DND-41 (cell line): Measurements from ENCODE around the gene LSS.

Experiments used
- ATAC-seq: fragments of 200-7000 bp; cut with Tn5 transposase; 3 replicates; pipeline ENCODE4 v1.9.1; 2021; ENCODE audit warnings: low read depth; ENCODE audit not compliant: insufficient read depth
- DNase-seq: peaks from one replicate; pipeline ENCODE4 v3.0.0-alpha.2; 2020
- H2AFZ ChIP-seq: 2 replicates; pipeline ENCODE4 v1.6.0; 2012; ENCODE audit warnings: low read depth, low read length
- H3K27ac ChIP-seq: 2 replicates; pipeline ENCODE4 v1.5.1; 2012; ENCODE audit warnings: low read length, inconsistent platforms
- H3K27me3 ChIP-seq: fragments of 200-600 bp; sonication (generic); 2 replicates; pipeline ENCODE4 v1.6.0; 2012; ENCODE audit warnings: low read length, mild to moderate bottlenecking, inconsistent platforms; ENCODE audit not compliant: insufficient read depth, poor library complexity
- H3K36me3 ChIP-seq: 2 replicates; pipeline ENCODE4 v1.5.1; 2012; ENCODE audit warnings: low read length, inconsistent platforms; ENCODE audit not compliant: insufficient read depth
- H3K4me1 ChIP-seq: 2 replicates; pipeline ENCODE4 v1.5.1; 2012; ENCODE audit warnings: mild to moderate bottlenecking, low read length; ENCODE audit not compliant: insufficient read depth
- H3K4me2 ChIP-seq: 2 replicates; pipeline ENCODE4 v1.6.0; 2012; ENCODE audit warnings: mild to moderate bottlenecking, moderate library complexity, low read length, inconsistent platforms; ENCODE audit not compliant: insufficient read depth
- H3K4me3 ChIP-seq, 2 experiments: fragments of 200-600 bp in 1 of 2; shearing (Covaris generic) in 1 of 2; 2 replicates each; pipeline ENCODE4 v1.5.1; 2012 to 2016; ENCODE audit warnings: inconsistent platforms in 2 of 2, low read length in 2 of 2, mild to moderate bottlenecking in 2 of 2, low read depth in 1 of 2, moderate library complexity in 1 of 2
- H3K79me2 ChIP-seq: 2 replicates; pipeline ENCODE4 v1.6.0; 2012; ENCODE audit warnings: low read length, inconsistent platforms; ENCODE audit not compliant: insufficient read depth
- H3K9ac ChIP-seq: 2 replicates; pipeline ENCODE4 v1.6.0; 2012; ENCODE audit warnings: low read depth, mild to moderate bottlenecking, inconsistent platforms, low read length, moderate library complexity
- H3K9me3 ChIP-seq: 2 replicates; pipeline ENCODE4 v1.5.1; 2012; ENCODE audit warnings: low read length, moderate library complexity, mild to moderate bottlenecking, inconsistent platforms; ENCODE audit not compliant: insufficient read depth, severe bottlenecking
- H4K20me1 ChIP-seq: 2 replicates; pipeline ENCODE4 v1.6.0; 2012; ENCODE audit warnings: low read length; ENCODE audit not compliant: insufficient read depth
- EZH2 ChIP-seq: IDR thresholded peaks from 3 replicates; pipeline ENCODE4 v1.6.1; 2012; ENCODE audit warnings: borderline replicate concordance, low read depth, mild to moderate bottlenecking, moderate library complexity, low read length, inconsistent platforms; ENCODE audit not compliant: severe bottlenecking
- TF ChIP-seq, protein P1 (sequence below): IDR thresholded peaks from 2 replicates; pipeline ENCODE4 v1.5.1; 2012; ENCODE audit warnings: borderline replicate concordance, low read length, moderate library complexity, mild to moderate bottlenecking; ENCODE audit not compliant: poor library complexity, severe bottlenecking; ENCODE audit errors: extremely low read depth

The LSS gene

DNA sequence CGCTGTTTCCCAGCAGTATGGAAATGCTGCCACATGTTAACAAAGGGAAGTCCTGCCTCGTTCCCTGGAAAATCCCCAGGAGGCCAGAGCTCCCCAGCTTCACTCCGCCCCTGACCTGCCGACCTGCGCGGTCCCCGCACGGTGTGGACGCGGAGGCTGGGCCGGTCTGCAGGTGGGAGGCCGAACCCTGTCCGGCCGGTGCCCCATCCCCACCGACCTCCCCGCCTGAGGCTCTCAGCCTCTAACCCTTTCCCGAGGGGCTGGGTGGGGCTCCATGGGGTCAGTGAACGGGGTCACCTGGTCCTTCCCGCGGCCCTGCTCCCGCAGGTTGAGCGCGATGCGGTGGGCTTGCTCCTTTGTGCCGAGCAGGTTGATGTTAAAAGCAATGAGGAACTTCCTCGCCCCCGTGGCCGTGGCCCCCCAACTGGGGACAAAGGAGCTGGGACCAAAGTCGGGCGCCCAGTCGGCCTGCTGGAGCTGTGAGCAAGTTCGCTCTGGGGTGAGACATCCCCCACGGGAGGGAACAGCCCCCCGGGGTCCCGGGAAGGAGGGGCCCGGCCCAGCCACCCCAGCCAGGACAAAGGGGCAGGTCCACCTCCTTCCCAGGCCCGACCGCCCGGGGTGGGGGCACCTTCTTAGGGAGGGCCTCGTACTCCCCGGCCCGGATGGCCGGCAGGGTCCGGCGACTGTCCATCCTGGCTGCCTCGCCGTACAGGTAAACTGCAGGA is 77.1 kb downstream of the LSS start:
- Histone ChIP-seq H3K4me1 (no peaks in the 10 kb centered on the region), H3K4me3 (no peak overlapping the region), H3K79me2 (no peaks in the 10 kb centered on the region), H3K36me3 (no peaks in the 10 kb centered on the region), H3K4me2 (no peak overlapping the region), H3K9me3 (no peaks in the 10 kb centered on the region), H3K27ac (no peak overlapping the region), H4K20me1 (peaks cover 3% of the 10 kb centered on the region; the same call in 1 of the 2 replicates), H3K27me3 (no peaks in the 10 kb centered on the region), H2AFZ (no peak overlapping the region), H3K9ac (no peak overlapping the region)
- ATAC-seq (no peak), DNase-seq (no peak)
- no peak for TF ChIP-seq EZH2
- TF ChIP-seq, protein P1, sequence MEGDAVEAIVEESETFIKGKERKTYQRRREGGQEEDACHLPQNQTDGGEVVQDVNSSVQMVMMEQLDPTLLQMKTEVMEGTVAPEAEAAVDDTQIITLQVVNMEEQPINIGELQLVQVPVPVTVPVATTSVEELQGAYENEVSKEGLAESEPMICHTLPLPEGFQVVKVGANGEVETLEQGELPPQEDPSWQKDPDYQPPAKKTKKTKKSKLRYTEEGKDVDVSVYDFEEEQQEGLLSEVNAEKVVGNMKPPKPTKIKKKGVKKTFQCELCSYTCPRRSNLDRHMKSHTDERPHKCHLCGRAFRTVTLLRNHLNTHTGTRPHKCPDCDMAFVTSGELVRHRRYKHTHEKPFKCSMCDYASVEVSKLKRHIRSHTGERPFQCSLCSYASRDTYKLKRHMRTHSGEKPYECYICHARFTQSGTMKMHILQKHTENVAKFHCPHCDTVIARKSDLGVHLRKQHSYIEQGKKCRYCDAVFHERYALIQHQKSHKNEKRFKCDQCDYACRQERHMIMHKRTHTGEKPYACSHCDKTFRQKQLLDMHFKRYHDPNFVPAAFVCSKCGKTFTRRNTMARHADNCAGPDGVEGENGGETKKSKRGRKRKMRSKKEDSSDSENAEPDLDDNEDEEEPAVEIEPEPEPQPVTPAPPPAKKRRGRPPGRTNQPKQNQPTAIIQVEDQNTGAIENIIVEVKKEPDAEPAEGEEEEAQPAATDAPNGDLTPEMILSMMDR: no peak

DNA sequence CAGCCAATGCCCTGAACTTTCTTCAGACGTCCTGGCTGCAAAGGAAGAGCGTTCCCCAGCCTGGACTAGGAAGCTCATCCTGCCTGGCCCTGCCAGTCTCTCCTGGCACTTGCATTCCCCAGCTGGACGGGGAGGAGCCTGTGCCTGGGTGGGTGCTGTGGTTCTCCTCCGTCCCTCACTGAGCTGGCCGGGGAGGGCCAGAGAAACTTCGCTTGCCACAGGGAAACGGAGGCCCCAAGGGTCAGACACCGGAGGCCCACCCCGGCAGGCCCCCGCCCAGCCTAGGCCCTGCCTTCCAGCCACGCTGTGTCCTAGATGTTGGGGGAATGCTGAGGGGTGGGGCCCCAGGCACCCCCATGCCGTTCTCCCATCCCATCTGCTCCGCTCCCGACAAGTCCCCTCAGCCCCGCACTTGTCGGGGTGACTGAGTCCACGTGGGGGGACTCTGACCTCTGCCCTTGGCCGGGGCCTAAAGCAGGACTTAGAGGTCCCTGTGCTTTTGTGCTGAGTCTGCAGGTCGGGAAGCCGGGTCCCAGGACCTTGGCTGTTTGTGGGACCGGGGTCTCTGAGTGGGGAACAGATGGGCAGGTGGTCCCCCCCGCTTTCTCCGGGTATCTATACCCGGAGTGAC is 78.0 kb downstream of the LSS start:
- no peak overlapping the region for H3K4me2 ChIP-seq
- H3K9ac ChIP-seq: no peak overlapping the region
- no peaks in the 10 kb centered on the region for H3K9me3 ChIP-seq
- no peaks in the 10 kb centered on the region for H3K27me3 ChIP-seq
- no peak overlapping the region for H3K4me3 ChIP-seq
- no peaks in the 10 kb centered on the region for H3K79me2 ChIP-seq
- H2AFZ ChIP-seq: no peak overlapping the region
- ATAC-seq (no peak), DNase-seq (no peak)
- H3K4me1 ChIP-seq: no peaks in the 10 kb centered on the region
- no peaks in the 10 kb centered on the region for H3K36me3 ChIP-seq
- H4K20me1 ChIP-seq: no peaks in the 10 kb centered on the region
- H3K27ac ChIP-seq: no peak overlapping the region
- TF ChIP-seq EZH2: no peak
- TF ChIP-seq, protein P1: no peak

DNA sequence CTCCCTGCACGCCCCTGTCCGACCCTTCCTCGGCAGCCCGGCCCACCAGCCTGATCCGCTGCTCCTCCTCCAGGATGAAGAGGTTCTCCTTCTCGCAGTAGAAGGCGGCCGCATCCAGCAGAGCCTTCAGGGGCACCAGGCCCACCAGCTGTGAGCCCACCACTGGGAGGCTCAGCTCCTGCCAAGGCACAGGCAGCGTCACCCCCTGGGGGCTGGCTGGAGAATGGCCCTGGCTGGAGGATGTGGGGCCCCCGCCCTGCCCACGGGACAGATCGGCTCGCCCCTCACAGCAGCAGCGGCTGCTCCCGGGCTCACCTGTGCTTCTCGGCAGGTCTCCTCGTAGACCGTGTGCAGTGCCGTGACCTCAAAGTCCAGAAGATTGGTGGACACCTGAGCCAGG is 78.5 kb downstream of the LSS start:
- Histone ChIP-seq H3K9me3 (no peaks in the 10 kb centered on the region), H3K4me3 (no peak overlapping the region), H3K27ac (no peak overlapping the region), H3K4me2 (no peak overlapping the region), H4K20me1 (no peaks in the 10 kb centered on the region), H3K79me2 (no peaks in the 10 kb centered on the region), H2AFZ (no peak overlapping the region), H3K27me3 (no peaks in the 10 kb centered on the region), H3K36me3 (no peaks in the 10 kb centered on the region), H3K9ac (no peak overlapping the region), H3K4me1 (no peaks in the 10 kb centered on the region)
- ATAC-seq: no peak
- no peak for TF ChIP-seq EZH2
- TF ChIP-seq, protein P1: no peak
- no peak for DNase-seq
